Muscle layer of duodenum (tissue), 2 donors: ENCODE results near the gene PLPP4.

Source experiments
- H3K27ac ChIP-seq: one replicate; pipeline ENCODE4 v1.7.0; 2013; ENCODE audit warnings: mild to moderate bottlenecking, low read length
- H3K27me3 ChIP-seq: one replicate; pipeline ENCODE4 v1.7.0; 2013; ENCODE audit warnings: low read depth, mild to moderate bottlenecking, control low read depth, low read length
- H3K36me3 ChIP-seq, 2 donors: one replicate each; pipeline ENCODE4 v1.7.0; 2013; ENCODE audit warnings: low read length in 2 of 2, control low read depth in 1 of 2, mild to moderate bottlenecking in 1 of 2; ENCODE audit not compliant: insufficient read depth in 2 of 2, control insufficient read depth in 1 of 2
- H3K4me1 ChIP-seq, 2 donors: one replicate each; pipeline ENCODE4 v1.7.0; 2013; ENCODE audit warnings: low read length in 2 of 2, mild to moderate bottlenecking in 2 of 2, control low read depth in 1 of 2, moderate library complexity in 1 of 2; ENCODE audit not compliant: insufficient read depth in 2 of 2, control insufficient read depth in 1 of 2
- H3K4me3 ChIP-seq, 2 donors: one replicate each; pipeline ENCODE4 v1.7.0; 2013; ENCODE audit warnings: low read length in 2 of 2, low read depth in 1 of 2, mild to moderate bottlenecking in 1 of 2
- H3K9me3 ChIP-seq, 2 donors: one replicate each; pipeline ENCODE4 v1.7.0; 2013; ENCODE audit warnings: low read length in 2 of 2, control low read depth in 1 of 2, mild to moderate bottlenecking in 1 of 2; ENCODE audit not compliant: control insufficient read depth in 1 of 2
- donor health status: healthy.

The PLPP4 gene

DNA sequence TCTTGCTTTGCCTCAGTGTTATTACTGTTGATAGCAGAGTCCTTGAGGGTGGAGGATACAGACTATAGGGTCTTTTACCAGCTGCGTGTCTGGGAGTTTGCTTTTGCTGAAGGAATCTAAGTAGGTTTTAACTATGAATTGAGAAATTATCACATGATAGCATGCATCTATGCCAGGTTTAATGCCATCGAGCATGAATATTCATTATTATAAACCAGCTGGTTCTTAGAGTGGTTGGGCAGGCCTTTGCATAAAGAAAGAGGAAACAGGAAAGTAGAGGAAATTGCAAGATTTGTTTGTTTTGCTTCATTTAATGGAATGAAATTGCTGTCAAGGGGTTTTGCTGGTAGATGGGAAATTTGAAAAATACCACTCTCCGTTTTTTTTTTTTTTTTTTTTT, 70.7 kb downstream of the PLPP4 start:
- H3K36me3 ChIP-seq = no peaks in the 10 kb centered on the region
- H3K4me3 ChIP-seq = no peak overlapping the region
- no peaks in the 10 kb centered on the region for H3K27me3 ChIP-seq
- no peaks in the 10 kb centered on the region for H3K4me1 ChIP-seq
- no peak overlapping the region for H3K27ac ChIP-seq
- H3K9me3 ChIP-seq = no peaks in the 10 kb centered on the region

DNA sequence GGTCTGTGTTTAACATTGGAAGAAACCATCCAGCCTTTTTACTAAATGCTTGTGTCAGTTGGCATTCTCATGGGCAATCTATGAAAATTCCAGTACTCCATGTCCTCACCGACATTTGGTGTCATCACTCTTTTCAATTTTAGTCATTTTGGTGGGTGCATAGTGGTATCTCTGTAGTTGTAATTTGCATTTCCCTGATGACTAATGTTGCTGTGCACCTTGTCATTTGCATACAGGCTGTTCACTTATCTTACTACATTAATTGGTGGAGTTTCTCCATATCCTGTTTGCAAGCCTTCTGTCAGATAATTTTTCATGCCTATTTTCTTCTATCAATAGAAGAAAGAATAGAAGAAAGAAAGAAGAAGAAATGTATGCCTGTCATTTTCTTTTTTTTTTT, 73.7 kb downstream of the PLPP4 start:
- Histone ChIP-seq H3K9me3 (no peaks in the 10 kb centered on the region), H3K36me3 (no peaks in the 10 kb centered on the region), H3K27me3 (no peaks in the 10 kb centered on the region), H3K4me3 (no peak overlapping the region), H3K27ac (no peak overlapping the region), H3K4me1 (no peaks in the 10 kb centered on the region)

DNA sequence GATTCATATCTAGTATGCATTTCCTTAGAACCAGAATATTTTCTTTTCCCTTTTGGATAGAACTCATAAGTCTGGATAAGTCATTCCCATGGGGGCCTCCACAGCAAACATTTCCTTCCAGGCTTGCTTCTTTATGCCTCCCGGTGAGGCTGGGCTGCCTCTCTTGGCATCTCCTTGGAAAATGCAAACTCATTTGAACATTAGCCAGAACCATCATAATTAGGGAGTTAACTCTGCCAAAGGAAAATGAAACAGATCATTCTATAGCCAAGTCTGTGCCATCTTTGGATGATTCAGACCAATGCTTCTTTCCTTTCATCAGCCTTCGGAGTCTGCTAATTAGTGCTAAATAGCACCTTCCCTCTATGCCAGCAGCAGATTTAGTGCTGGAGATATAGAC, 81.1 kb downstream of the PLPP4 start:
- Histone ChIP-seq H3K4me1 (no peaks in the 10 kb centered on the region), H3K27ac (no peak overlapping the region), H3K27me3 (no peaks in the 10 kb centered on the region), H3K4me3 (no peak overlapping the region), H3K36me3 (no peaks in the 10 kb centered on the region), H3K9me3 (no peaks in the 10 kb centered on the region)

GRCh38 chr10:120539076-120539475, 82.0 kb downstream of the PLPP4 start:
- H3K27me3 ChIP-seq = no peaks in the 10 kb centered on the region
- H3K4me3 ChIP-seq = no peak overlapping the region
- H3K36me3 ChIP-seq = no peaks in the 10 kb centered on the region
- no peaks in the 10 kb centered on the region for H3K9me3 ChIP-seq
- no peak overlapping the region for H3K27ac ChIP-seq
- no peaks in the 10 kb centered on the region for H3K4me1 ChIP-seq

GRCh38 chr10:120540486-120540885, 83.5 kb downstream of the PLPP4 start:
- Histone ChIP-seq H3K27ac (no peak overlapping the region), H3K4me3 (no peak overlapping the region), H3K4me1 (no peaks in the 10 kb centered on the region), H3K27me3 (no peaks in the 10 kb centered on the region), H3K36me3 (no peaks in the 10 kb centered on the region), H3K9me3 (no peaks in the 10 kb centered on the region)

DNA sequence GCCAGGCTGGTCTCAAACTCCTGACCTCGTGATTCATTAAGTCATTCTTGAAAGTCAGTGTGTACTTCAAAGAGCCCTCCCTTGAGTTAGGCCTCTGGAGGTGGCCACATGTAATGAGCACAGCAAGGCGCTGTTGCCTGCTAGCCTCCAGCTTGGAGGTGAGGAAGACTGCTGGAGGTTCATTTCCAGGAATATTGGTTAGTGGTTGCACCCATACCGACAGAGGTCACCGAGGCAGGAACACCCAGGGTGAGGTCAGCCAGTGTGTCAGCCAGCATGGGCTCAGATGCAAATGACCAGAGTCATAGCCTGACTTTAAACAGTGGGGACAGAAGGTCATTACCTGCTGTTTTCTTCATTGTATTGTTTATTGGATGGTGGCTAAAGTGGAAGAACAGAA, 85.0 kb downstream of the PLPP4 start:
- Histone ChIP-seq H3K9me3 (no peaks in the 10 kb centered on the region), H3K4me1 (no peaks in the 10 kb centered on the region), H3K27me3 (no peaks in the 10 kb centered on the region), H3K27ac (no peak overlapping the region), H3K36me3 (no peaks in the 10 kb centered on the region), H3K4me3 (no peak overlapping the region)

- no peaks in the 10 kb centered on the region for H3K4me1 ChIP-seq
- H3K4me3 ChIP-seq = no peak overlapping the region
- no peaks in the 10 kb centered on the region for H3K27me3 ChIP-seq
- H3K27ac ChIP-seq = no peak overlapping the region
- no peaks in the 10 kb centered on the region for H3K36me3 ChIP-seq
- no peaks in the 10 kb centered on the region for H3K9me3 ChIP-seq
Observed at GRCh38 chr10:120542591-120542990, 85.6 kb downstream of the PLPP4 start.

- Histone ChIP-seq H3K36me3 (no peaks in the 10 kb centered on the region), H3K9me3 (no peaks in the 10 kb centered on the region), H3K27me3 (no peaks in the 10 kb centered on the region), H3K4me3 (no peak overlapping the region), H3K4me1 (no peaks in the 10 kb centered on the region), H3K27ac (no peak overlapping the region)
Observed at GRCh38 chr10:120543291-120543690, 86.3 kb downstream of the PLPP4 start.

GRCh38 chr10:120548210-120548609, 91.2 kb downstream of the PLPP4 start:
- H3K4me3 ChIP-seq = no peak overlapping the region
- H3K9me3 ChIP-seq = peaks cover 4% of the 10 kb centered on the region in 2 donors
- H3K4me1 ChIP-seq = no peaks in the 10 kb centered on the region
- no peak overlapping the region for H3K27ac ChIP-seq
- H3K27me3 ChIP-seq = no peaks in the 10 kb centered on the region
- H3K36me3 ChIP-seq = no peaks in the 10 kb centered on the region

- Histone ChIP-seq H3K27ac (no peak overlapping the region), H3K27me3 (no peaks in the 10 kb centered on the region), H3K36me3 (no peaks in the 10 kb centered on the region), H3K9me3 (peaks cover 4 to 11% of the 10 kb centered on the region in 2 donors), H3K4me3 (no peak overlapping the region), H3K4me1 (no peaks in the 10 kb centered on the region)
Observed at GRCh38 chr10:120552262-120552661, 95.2 kb downstream of the PLPP4 start.

GRCh38 chr10:120553911-120554310, 96.9 kb downstream of the PLPP4 start:
- Histone ChIP-seq H3K27ac (no peak overlapping the region), H3K27me3 (no peaks in the 10 kb centered on the region), H3K36me3 (no peaks in the 10 kb centered on the region), H3K4me3 (no peak overlapping the region), H3K9me3 (peaks cover 4 to 11% of the 10 kb centered on the region in 2 donors), H3K4me1 (no peaks in the 10 kb centered on the region)

DNA sequence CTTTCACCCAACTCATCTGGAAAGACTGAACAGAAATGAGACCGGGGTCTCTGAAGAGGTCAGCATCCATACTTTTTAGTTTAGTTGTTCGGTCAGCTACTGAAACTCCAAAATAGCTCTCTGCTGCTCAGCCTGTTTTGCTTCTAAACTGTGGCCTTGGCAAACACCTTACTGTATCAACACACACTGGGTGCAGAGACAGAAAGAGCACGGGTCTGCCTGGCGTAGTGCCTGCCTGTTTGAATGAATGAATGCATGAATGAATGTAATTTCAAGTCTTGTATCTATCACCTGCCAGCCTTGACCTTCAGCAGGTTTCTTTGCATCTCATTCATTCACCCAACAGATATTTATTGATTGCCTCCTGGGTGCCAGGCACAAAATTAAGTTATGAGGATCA, 98.4 kb downstream of the PLPP4 start:
- no peaks in the 10 kb centered on the region for H3K4me1 ChIP-seq
- H3K4me3 ChIP-seq = no peak overlapping the region
- H3K9me3 ChIP-seq = peaks cover 4 to 11% of the 10 kb centered on the region in 2 donors
- H3K27me3 ChIP-seq = no peaks in the 10 kb centered on the region
- H3K27ac ChIP-seq = no peak overlapping the region
- no peaks in the 10 kb centered on the region for H3K36me3 ChIP-seq
